ENCODE measurements around the gene F2R. TPM values are rescaled to one million over a fixed set of nuclear protein-coding genes. Genes with fewer than 3 reads are reported as not detected.

F2R gene
- total RNA-seq, 4 donors from 2014 or later, result 0.75 to 10.7 (median 6.8) TPM

DNA sequence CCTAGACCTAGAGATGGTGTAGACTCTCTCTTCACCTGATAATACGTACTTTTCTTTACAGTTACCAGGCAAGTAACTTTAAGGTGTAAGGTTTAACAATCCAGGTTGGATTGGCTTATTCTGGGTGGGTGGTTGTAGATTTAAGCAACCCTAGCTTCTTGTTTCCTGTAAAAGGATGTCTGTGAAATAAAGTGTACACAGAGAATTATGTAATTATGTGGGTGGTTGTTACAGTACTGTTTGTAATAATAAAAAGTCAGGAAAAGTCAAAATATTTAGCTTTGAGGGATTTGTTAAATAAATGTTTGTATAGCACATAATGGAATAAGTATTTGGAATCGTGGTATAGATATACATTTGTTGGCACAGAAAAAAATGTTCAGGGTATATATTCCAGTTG is 43.7 kb upstream of the F2R start:
- H3K9me3 ChIP-seq, result no peaks in the 10 kb centered on the region
- 51 to 68% methylated on average over 2 of the region's 2 CpGs for WGBS, 2 donors (ENCODE audit: low coverage in 1 of 2)
- DNase-seq, result no peak
- no peaks in the 10 kb centered on the region for H3K27me3 ChIP-seq
- in situ Hi-C loops (cut with MboI; ENCODE audit: low pct_ligation_motif_present in 1 of 4, low pct_unique_long_range_greater_than_20kb in 1 of 4, low sequenced_read_pairs in 3 of 4) (no loop called here), intact Hi-C loops (cut with DNase I; ENCODE audit: low total_unique reads) (no loop called here)
- no peak for TF ChIP-seq POLR2AphosphoS5 (IDR thresholded peaks at IDR 0.05)
- no peak for TF ChIP-seq POLR2A (IDR thresholded peaks at IDR 0.05)
- TF ChIP-seq, protein P1, sequence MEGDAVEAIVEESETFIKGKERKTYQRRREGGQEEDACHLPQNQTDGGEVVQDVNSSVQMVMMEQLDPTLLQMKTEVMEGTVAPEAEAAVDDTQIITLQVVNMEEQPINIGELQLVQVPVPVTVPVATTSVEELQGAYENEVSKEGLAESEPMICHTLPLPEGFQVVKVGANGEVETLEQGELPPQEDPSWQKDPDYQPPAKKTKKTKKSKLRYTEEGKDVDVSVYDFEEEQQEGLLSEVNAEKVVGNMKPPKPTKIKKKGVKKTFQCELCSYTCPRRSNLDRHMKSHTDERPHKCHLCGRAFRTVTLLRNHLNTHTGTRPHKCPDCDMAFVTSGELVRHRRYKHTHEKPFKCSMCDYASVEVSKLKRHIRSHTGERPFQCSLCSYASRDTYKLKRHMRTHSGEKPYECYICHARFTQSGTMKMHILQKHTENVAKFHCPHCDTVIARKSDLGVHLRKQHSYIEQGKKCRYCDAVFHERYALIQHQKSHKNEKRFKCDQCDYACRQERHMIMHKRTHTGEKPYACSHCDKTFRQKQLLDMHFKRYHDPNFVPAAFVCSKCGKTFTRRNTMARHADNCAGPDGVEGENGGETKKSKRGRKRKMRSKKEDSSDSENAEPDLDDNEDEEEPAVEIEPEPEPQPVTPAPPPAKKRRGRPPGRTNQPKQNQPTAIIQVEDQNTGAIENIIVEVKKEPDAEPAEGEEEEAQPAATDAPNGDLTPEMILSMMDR (IDR thresholded peaks at IDR 0.05), result no peak
- TF ChIP-seq EP300 (IDR thresholded peaks at IDR 0.05; ENCODE audit: low read depth), result no peak
- peaks cover 0 to 3% (median 0%) of the 10 kb centered on the region in 4 donors for H3K4me1 ChIP-seq
- no peak overlapping the region for H3K4me3 ChIP-seq
- H3K27ac ChIP-seq, result no peak overlapping the region
- H3K36me3 ChIP-seq, result peaks cover 0 to 22% (median 11%) of the 10 kb centered on the region in 4 donors

DNA sequence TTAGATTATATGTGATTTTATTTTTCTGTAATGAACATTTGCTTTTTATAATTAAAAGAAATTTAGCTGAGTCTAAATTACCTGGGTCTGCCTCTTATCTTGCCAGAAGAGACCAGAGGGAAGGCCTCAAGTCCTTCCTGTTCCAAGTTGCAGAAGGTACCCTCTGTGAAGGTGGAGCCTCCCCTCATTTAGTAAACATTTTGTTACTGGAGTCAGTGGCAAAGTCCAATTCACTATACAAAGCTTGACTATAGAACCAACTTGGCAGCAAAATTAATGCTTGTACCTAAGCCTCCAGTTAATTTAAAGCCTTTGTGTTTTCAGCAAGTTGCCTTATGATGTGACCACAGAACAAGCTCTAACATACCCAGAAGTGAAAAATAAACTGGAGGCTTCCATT is 42.8 kb upstream of the F2R start:
- no peaks in the 10 kb centered on the region for H3K9me3 ChIP-seq
- DNase-seq, result no peak
- intact Hi-C loops (cut with DNase I; ENCODE audit: low total_unique reads) (no loop called here), in situ Hi-C loops (cut with MboI; ENCODE audit: low pct_ligation_motif_present in 1 of 4, low pct_unique_long_range_greater_than_20kb in 1 of 4, low sequenced_read_pairs in 3 of 4) (no loop called here)
- no peaks in the 10 kb centered on the region for H3K27me3 ChIP-seq
- H3K36me3 ChIP-seq, result peaks cover 0 to 22% (median 9%) of the 10 kb centered on the region in 4 donors
- no peak for TF ChIP-seq POLR2AphosphoS5 (IDR thresholded peaks at IDR 0.05)
- TF ChIP-seq POLR2A (IDR thresholded peaks at IDR 0.05), result no peak
- TF ChIP-seq, protein P1 (IDR thresholded peaks at IDR 0.05), result no peak
- TF ChIP-seq EP300 (IDR thresholded peaks at IDR 0.05; ENCODE audit: low read depth), result no peak
- peaks cover 0 to 3% (median 0%) of the 10 kb centered on the region in 4 donors for H3K4me1 ChIP-seq
- H3K4me3 ChIP-seq, result no peak overlapping the region
- peak overlapping the region in 3 of 4 donors; percentile 23 to 50 (median 47) for H3K27ac ChIP-seq

DNA sequence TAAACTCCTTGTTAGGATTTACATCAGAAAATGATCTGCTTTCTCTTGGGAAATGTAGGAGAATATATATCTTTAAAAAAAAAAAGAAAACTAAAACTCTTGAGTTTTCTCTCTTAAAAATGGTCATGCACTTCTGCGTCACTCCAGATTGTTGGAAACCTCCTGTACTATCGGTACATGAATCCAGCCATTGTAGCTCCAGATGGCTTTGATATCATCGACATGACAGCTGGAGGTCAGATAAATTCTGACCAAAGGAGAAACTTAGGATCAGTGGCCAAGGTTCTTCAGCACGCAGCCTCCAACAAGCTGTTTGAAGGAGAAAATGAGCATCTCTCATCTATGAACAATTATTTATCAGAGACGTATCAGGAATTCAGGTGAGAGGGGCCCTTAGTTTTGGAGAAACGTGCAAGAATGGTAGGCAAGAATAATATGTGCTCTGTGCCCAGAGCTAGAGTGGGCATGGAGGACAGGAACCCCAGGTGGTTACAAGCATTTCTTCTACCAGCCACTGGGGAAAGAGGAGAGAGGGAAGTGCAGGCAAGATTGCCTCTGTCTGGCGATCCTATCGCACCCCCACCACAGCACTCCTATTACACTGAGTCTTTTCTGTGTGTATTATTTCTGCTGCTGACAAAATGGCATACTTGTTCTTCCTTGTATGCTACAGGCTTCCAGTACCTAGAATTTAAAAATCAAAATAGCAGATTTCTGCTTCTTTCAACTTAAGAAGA is 41.4 kb upstream of the F2R start:
- peaks cover 0 to 16% (median 6%) of the 10 kb centered on the region in 4 donors for H3K36me3 ChIP-seq

DNA sequence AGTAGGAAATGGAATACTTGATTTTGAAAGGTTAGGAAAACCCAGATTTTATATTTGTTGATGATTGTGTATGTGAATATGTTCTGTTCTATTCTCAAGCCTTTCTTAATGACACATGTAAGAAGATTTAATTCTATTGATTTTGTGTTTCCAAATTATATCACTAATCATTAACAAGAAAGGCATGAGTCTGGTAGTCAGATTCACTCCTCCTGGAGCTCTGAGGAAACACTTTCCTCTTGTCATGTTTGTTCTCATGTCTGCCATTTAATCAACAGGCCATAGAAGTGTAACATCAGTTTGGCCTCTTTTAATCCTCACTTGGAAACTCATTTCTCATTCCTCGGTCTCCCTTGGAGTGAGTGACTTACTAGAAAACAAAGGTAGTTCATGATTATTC is 40.6 kb upstream of the F2R start:
- WGBS, 2 donors (ENCODE audit: low coverage in 1 of 2), result 94% methylated on average over 1 of the region's 1 CpG; no CpG with 5 or more reads in 1 of the 2 donors
- Histone ChIP-seq H3K4me3 (no peak overlapping the region), H3K27me3 (no peaks in the 10 kb centered on the region), H3K36me3 (peaks cover 0 to 8% (median 3%) of the 10 kb centered on the region in 4 donors), H3K4me1 (peaks cover 0 to 3% (median 0%) of the 10 kb centered on the region in 4 donors), H3K27ac (no peak overlapping the region), H3K9me3 (no peaks in the 10 kb centered on the region)
- in situ Hi-C loops (cut with MboI; ENCODE audit: low pct_ligation_motif_present in 1 of 4, low pct_unique_long_range_greater_than_20kb in 1 of 4, low sequenced_read_pairs in 3 of 4) (no loop called here), intact Hi-C loops (cut with DNase I; ENCODE audit: low total_unique reads) (no loop called here)
- TF ChIP-seq, protein P1 (IDR thresholded peaks at IDR 0.05), result no peak
- TF ChIP-seq POLR2AphosphoS5 (IDR thresholded peaks at IDR 0.05), result no peak
- no peak for TF ChIP-seq EP300 (IDR thresholded peaks at IDR 0.05; ENCODE audit: low read depth)
- no peak for TF ChIP-seq POLR2A (IDR thresholded peaks at IDR 0.05)
- no peak for DNase-seq

More for the DNA sequence above, 41.4 kb upstream of the F2R start:
- WGBS, 2 donors (ENCODE audit: low coverage in 1 of 2), result 88 to 91% methylated on average over 3 to 8 of the region's 8 CpGs
- DNase-seq, result no peak
- intact Hi-C loops (cut with DNase I; ENCODE audit: low total_unique reads) (no loop called here), in situ Hi-C loops (cut with MboI; ENCODE audit: low pct_ligation_motif_present in 1 of 4, low pct_unique_long_range_greater_than_20kb in 1 of 4, low sequenced_read_pairs in 3 of 4) (no loop called here)
- H3K9me3 ChIP-seq, result no peaks in the 10 kb centered on the region
- no peaks in the 10 kb centered on the region for H3K27me3 ChIP-seq
- TF ChIP-seq POLR2AphosphoS5 (IDR thresholded peaks at IDR 0.05), result no peak
- TF ChIP-seq, protein P1 (IDR thresholded peaks at IDR 0.05), result no peak
- TF ChIP-seq EP300 (IDR thresholded peaks at IDR 0.05; ENCODE audit: low read depth), result no peak
- TF ChIP-seq POLR2A (IDR thresholded peaks at IDR 0.05), result no peak
- no peak overlapping the region for H3K27ac ChIP-seq
- H3K4me1 ChIP-seq, result peaks cover 0 to 3% (median 0%) of the 10 kb centered on the region in 4 donors
- no peak overlapping the region for H3K4me3 ChIP-seq

Data from transverse colon (tissue), 4 donors.